HepG2 (cell line): ENCODE measurements around the gene ZMYM3. TPM values are rescaled to one million over a fixed set of nuclear protein-coding genes. Genes with fewer than 3 reads are reported as not detected.

Experiments
- ATAC-seq: fragments of 200-7000 bp; cut with Tn5 transposase; 3 replicates; pipeline ENCODE4 v1.9.1; 2020; ENCODE audit warnings: mild to moderate bottlenecking, moderate library complexity
- BruUV-seq: library from RNA; stranded (reverse); fragments of 400-500 nt; replicated peaks from 2 replicates; lab custom pipeline; 2021; lab: Mats Ljungman, UMichigan
- CTCF ChIA-PET: fragments of 300-600 bp; formaldehyde crosslinking; extraction: SDS; loops from one replicate; lab custom pipeline; 2021; ENCODE audit warnings: low total read pairs, inconsistent platforms, low intra/inter-chr PET ratio; lab: Yijun Ruan, JAX
- POLR2A ChIA-PET: fragments of 350-600 bp; sonication (Branson Sonifier 250); formaldehyde crosslinking; loops from one replicate; lab custom pipeline; 2020; ENCODE audit warnings: antibody characterized with exemption, inconsistent platforms; lab: Yijun Ruan, JAX
- DNase-seq: peaks from one replicate; pipeline ENCODE4 v3.0.0-alpha.2; 2015; ENCODE audit warnings: low spot score
- FAIRE-seq: peaks from 3 replicates; lab custom pipeline; 2011; peaks lifted over from hg19 to GRCh38; lab: Jason Lieb, UNC
- H2AFZ ChIP-seq: one replicate; pipeline ENCODE4 v1.6.1; 2011; ENCODE audit warnings: low read length, inconsistent platforms
- H3K27ac ChIP-seq: fragments of 300-600 bp; 3 replicates; pipeline ENCODE4 v1.8.0; 2011; ENCODE audit warnings: mixed run types, mild to moderate bottlenecking, mixed read lengths, low read length, inconsistent platforms; ENCODE audit not compliant: insufficient read depth; ENCODE audit errors: extremely low read length
- H3K27me3 ChIP-seq, 2 experiments: fragments of 200-600 bp in 1 of 2; 2 replicates in 1 of 2; 3 replicates in 1 of 2; pipeline versions ENCODE4 v1.6.0 to v1.8.0; 2011; ENCODE audit warnings: low read length in 2 of 2, mild to moderate bottlenecking in 2 of 2, moderate library complexity in 2 of 2, inconsistent platforms in 1 of 2; ENCODE audit not compliant: insufficient read depth in 2 of 2, control insufficient read depth in 1 of 2
- H3K36me3 ChIP-seq, 2 experiments: fragments of 200-600 bp in 1 of 2; replicated peaks in 1 of 2; 2 replicates in 1 of 2; 3 replicates in 1 of 2; pipeline versions ENCODE4 v1.5.1 to v1.8.0; 2011; ENCODE audit warnings: low read length in 2 of 2, inconsistent platforms in 1 of 2; ENCODE audit not compliant: insufficient read depth in 2 of 2, control insufficient read depth in 1 of 2
- H3K4me1 ChIP-seq: 2 replicates; pipeline ENCODE4 v1.5.1; 2012; ENCODE audit warnings: low read length, inconsistent platforms; ENCODE audit not compliant: insufficient read depth
- H3K4me2 ChIP-seq: 2 replicates; pipeline ENCODE4 v1.6.0; 2011; ENCODE audit warnings: low read depth, low read length, inconsistent platforms
- H3K4me3 ChIP-seq, 3 experiments: fragments of 200-600 bp in 1 of 3; sonication (generic), shearing (Covaris generic) in 1 of 3; replicated peaks in 1 of 3; 2 replicates each; pipeline ENCODE4 v1.5.1; 2011 to 2016; ENCODE audit warnings: low read length in 3 of 3, inconsistent platforms in 2 of 3, low read depth in 2 of 3, mild to moderate bottlenecking in 2 of 3, control low read depth in 1 of 3, mixed read lengths in 1 of 3; ENCODE audit not compliant: insufficient read depth in 1 of 3
- H3K79me2 ChIP-seq: one replicate; pipeline ENCODE4 v1.6.1; 2011; ENCODE audit warnings: low read length, inconsistent platforms; ENCODE audit not compliant: insufficient read depth
- H3K9ac ChIP-seq: 2 replicates; pipeline ENCODE4 v1.6.0; 2011; ENCODE audit warnings: mild to moderate bottlenecking, low read depth, low read length, inconsistent platforms; ENCODE audit not compliant: insufficient read depth
- H3K9me3 ChIP-seq: 2 replicates; pipeline ENCODE4 v1.5.1; 2012; ENCODE audit warnings: mild to moderate bottlenecking, low read length
- H4K20me1 ChIP-seq: 2 replicates; pipeline ENCODE4 v1.6.0; 2011; ENCODE audit warnings: inconsistent platforms, mild to moderate bottlenecking, low read length, moderate library complexity; ENCODE audit not compliant: insufficient read depth
- ATF6 ChIP-seq: sonication (generic); formaldehyde crosslinking; conservative IDR thresholded peaks from 2 replicates; pipeline ENCODE4 v1.4.0; 2020; ENCODE audit warnings: missing genetic modification reagents
- DMAP1 ChIP-seq: IDR thresholded peaks from 2 replicates; pipeline ENCODE4 v1.6.1; 2016
- ESRRA ChIP-seq: sonication (generic); formaldehyde crosslinking; IDR thresholded peaks from 2 replicates; pipeline ENCODE4 v1.5.1; 2020; ENCODE audit warnings: mild to moderate bottlenecking, low read depth, missing genetic modification reagents
- FOXJ3 ChIP-seq: sonication (generic); formaldehyde crosslinking; IDR thresholded peaks from 2 replicates; pipeline ENCODE4 v1.4.0; 2020; ENCODE audit warnings: missing genetic modification reagents, mild to moderate bottlenecking, borderline replicate concordance
- HCFC1 ChIP-seq: fragments of 150-350 bp; IDR thresholded peaks from 2 replicates; pipeline ENCODE4 v1.6.1; 2014; ENCODE audit warnings: low read depth, low read length
- HNRNPK ChIP-seq: fragments of 200-400 bp; formaldehyde crosslinking; IDR thresholded peaks from 2 replicates; pipeline ENCODE4 v1.6.1; 2018; ENCODE audit warnings: low read length, low read depth, moderate library complexity, mild to moderate bottlenecking; ENCODE audit not compliant: poor library complexity, severe bottlenecking
- POLR2A ChIP-seq, 2 experiments: IDR thresholded peaks; 2 replicates each; pipeline ENCODE4 v1.6.1; 2011; ENCODE audit warnings: low read depth in 2 of 2, low read length in 2 of 2, mild to moderate bottlenecking in 1 of 2, moderate library complexity in 1 of 2; ENCODE audit not compliant: insufficient read depth in 1 of 2
- POLR2AphosphoS5 ChIP-seq: IDR thresholded peaks from 2 replicates; pipeline ENCODE4 v1.6.1; 2012; ENCODE audit warnings: low read depth, low read length
- POLR2G ChIP-seq: fragments of 200-400 bp; formaldehyde crosslinking; IDR thresholded peaks from 2 replicates; pipeline ENCODE4 v1.6.1; 2018; ENCODE audit warnings: mild to moderate bottlenecking, low read depth, low read length, moderate library complexity
- RBM22 ChIP-seq: fragments of 200-400 bp; formaldehyde crosslinking; optimal IDR thresholded peaks from 2 replicates; pipeline ENCODE3; 2017; ENCODE audit warnings: mild to moderate bottlenecking, low read length, moderate library complexity
- RFXAP ChIP-seq: sonication (generic); formaldehyde crosslinking; IDR thresholded peaks from 2 replicates; pipeline ENCODE4 v1.4.0; 2020; ENCODE audit warnings: missing genetic modification reagents, borderline replicate concordance
- SIX4 ChIP-seq: sonication (generic); formaldehyde crosslinking; IDR thresholded peaks from 2 replicates; pipeline ENCODE4 v1.4.0; 2020; ENCODE audit warnings: missing genetic modification reagents
- SMAD3 ChIP-seq: sonication (generic); formaldehyde crosslinking; IDR thresholded peaks from 2 replicates; pipeline ENCODE4 v1.4.0; 2020; ENCODE audit warnings: missing genetic modification reagents
- SNAI1 ChIP-seq: sonication (generic); formaldehyde crosslinking; IDR thresholded peaks from 2 replicates; pipeline ENCODE4 v1.5.0; 2020; ENCODE audit warnings: mild to moderate bottlenecking, missing genetic modification reagents, borderline replicate concordance
- SRF ChIP-seq: IDR thresholded peaks from 2 replicates; pipeline ENCODE4 v1.6.1; 2011; ENCODE audit warnings: mild to moderate bottlenecking, low read depth, low read length, moderate library complexity
- SSRP1 ChIP-seq: IDR thresholded peaks from 2 replicates; pipeline ENCODE4 v1.6.1; 2016; ENCODE audit warnings: control low read depth
- STAG1 ChIP-seq: sonication (generic); formaldehyde crosslinking; IDR thresholded peaks from 2 replicates; pipeline ENCODE4 v1.4.0; 2020; ENCODE audit warnings: missing genetic modification reagents
- ZKSCAN5 ChIP-seq: sonication (generic); formaldehyde crosslinking; IDR thresholded peaks from 2 replicates; pipeline ENCODE4 v1.5.1; 2020; ENCODE audit warnings: mild to moderate bottlenecking, missing genetic modification reagents
- ZMYM2 ChIP-seq: sonication (generic); formaldehyde crosslinking; IDR thresholded peaks from 2 replicates; pipeline ENCODE4 v1.8.0; 2022; ENCODE audit warnings: mild to moderate bottlenecking, missing genetic modification reagents
- ZNF136 ChIP-seq: sonication (generic); formaldehyde crosslinking; IDR thresholded peaks from 2 replicates; pipeline ENCODE4 v1.8.1; 2022; ENCODE audit warnings: low read depth, mild to moderate bottlenecking, moderate library complexity, missing genetic modification reagents
- ZNF460 ChIP-seq: sonication (generic); formaldehyde crosslinking; IDR thresholded peaks from 2 replicates; pipeline ENCODE4 v1.5.1; 2020; ENCODE audit warnings: missing genetic modification reagents, mild to moderate bottlenecking, borderline replicate concordance
- ZNF619 ChIP-seq: sonication (generic); formaldehyde crosslinking; IDR thresholded peaks from 2 replicates; pipeline ENCODE4 v1.4.0; 2020; ENCODE audit warnings: mild to moderate bottlenecking, missing genetic modification reagents
- ZNF850 ChIP-seq: sonication (generic); formaldehyde crosslinking; conservative IDR thresholded peaks from 2 replicates; pipeline ENCODE4 v1.9.0; 2021; ENCODE audit warnings: mild to moderate bottlenecking, missing genetic modification reagents
- WGBS: methylation state at CpG from one replicate; pipeline ENCODE4 v1.1.6; 2017; ENCODE audit warnings: low lambda C conversion rate; 5-methylcytosine and 5-hydroxymethylcytosine counted together
- in situ Hi-C: cut with HindIII; loops from 2 replicates; pipeline ENCODE4 v1.10.0; 2017; ENCODE audit warnings: low pct_unique_long_range_greater_than_20kb; ENCODE audit not compliant: extremely low pct_ligation_motif_present
- intact Hi-C: fragments of 100-400 bp; cut with micrococcal nuclease; formaldehyde crosslinking; loops from one replicate; pipeline ENCODE4 v1.10.0; 2022; ENCODE audit not compliant: unreplicated experiment
- polyA plus RNA-seq, 8 experiments: library from polyadenylated mRNA; depleted of rRNA in 3 of 8; stranded (reverse) in 7 of 8; unstranded in 1 of 8; fragments of >200 nt; fragmentation: Illumina TruSeq in 4 of 8; extraction: Trizol in 4 of 8; gene quantifications; 2 replicates each; pipeline versions ENCODE4 v1.2.1 to v1.2.3, GENCODE V29; 2011 to 2016; ENCODE audit warnings: low read depth in 4 of 8, missing spikeins in 1 of 8, mixed read lengths in 1 of 8; ENCODE audit not compliant: insufficient read depth in 1 of 8
- total RNA-seq, 5 experiments: library from RNA; depleted of rRNA; stranded (reverse); fragments of >200 nt; fragmentation: Illumina TruSeq; extraction: Trizol; gene quantifications; 2 replicates each; pipeline ENCODE4 v1.2.3, GENCODE V29; 2016; ENCODE audit warnings: low read depth in 1 of 5

Gene ZMYM3
- total and polyA plus RNA-seq, 2 of the 13 experiments (the other 11 are each of a cell fraction or from before 2014, with no cell fraction given), result 26.4 to 35.4 TPM

- TF ChIP-seq RFXAP (CRISPR knock-in tag) (0 out of 2 replicates have a peak, but pooled peaks have one; percentile 21), ZNF850 (CRISPR knock-in tag) (no peak), HNRNPK (no peak), POLR2A (IDR thresholded peaks at IDR 0.05; ENCODE audit: insufficient read depth in 1 of 2, low read depth in 2 of 2, low read length in 2 of 2) (0 out of 4 replicates have a peak, but pooled peaks of 1 of the 2 experiments have one; percentile 12), SRF (no peak)
Measured at GRCh38 chrX:71228063-71228642, 25.8 kb downstream of the ZMYM3 start (continued).

GRCh38 chrX:71227370-71228062 is 26.4 kb downstream of the ZMYM3 start:
- Histone ChIP-seq H3K9ac (peak overlapping the region; percentile 82), H3K27me3 (no peaks in the 10 kb centered on the region), H3K27ac (peak overlapping the region; percentile 100), H4K20me1 (no peaks in the 10 kb centered on the region), H3K4me2 (peak overlapping the region; percentile 88), H3K4me3 (peak overlapping the region in 2 of 3 experiments; percentile 19 to 50; a peak in 3 of 6 replicates), H3K79me2 (peaks cover 3% of the 10 kb centered on the region), H3K9me3 (no peaks in the 10 kb centered on the region), H2AFZ (no peak overlapping the region), H3K36me3 (no peaks in the 10 kb centered on the region), H3K4me1 (peaks cover 92% of the 10 kb centered on the region)
- WGBS, result 7% methylated on average over 5 of the region's 5 CpGs
- ChIA-PET POLR2A (interaction anchor here (0.9 to 6.0 kb wide), 13 partner anchors 10 to 305 kb away, joined by 3 to 140 read pairs (median 6); partner anchors contain the start of genes ITGB1BP2, NONO, OGT and TAF1), CTCF (no interaction called here)
- in situ Hi-C loops, result loop anchor here (10.0 kb wide), 1 partner anchor 57 kb away; the partner anchor contains the start of gene NONO
- TSS peak; percentile 96 for BruUV-seq
- DNase-seq, result peak; percentile 76
- ATAC-seq, result peak; percentile 68
- FAIRE-seq, result peak; percentile 43
- intact Hi-C loops, result loop anchor here (5.0 kb wide), 1 partner anchor 55 kb away; the partner anchor contains the start of gene NONO
- TF ChIP-seq SNAI1 (CRISPR knock-in tag) (no peak), ZNF136 (CRISPR knock-in tag) (no peak), DMAP1 (CRISPR knock-in tag) (0 out of 2 replicates have a peak, but pooled peaks have one; percentile 31), STAG1 (CRISPR knock-in tag) (peak; percentile 18; the same call in 1 of the 2 replicates), POLR2AphosphoS5 (peak; percentile 59; the same call in 1 of the 2 replicates), SIX4 (CRISPR knock-in tag) (0 out of 2 replicates have a peak, but pooled peaks have one; percentile 17), ESRRA (CRISPR knock-in tag) (0 out of 2 replicates have a peak, but pooled peaks have one; percentile 17), POLR2G (peak; percentile 70), ATF6 (CRISPR knock-in tag) (no peak), SSRP1 (peak; percentile 25; the same call in 1 of the 2 replicates), ZNF460 (CRISPR knock-in tag) (no peak), ZMYM2 (no peak), FOXJ3 (CRISPR knock-in tag) (no peak), RBM22 (peak; percentile 25), HCFC1 (no peak), ZKSCAN5 (CRISPR knock-in tag) (peak; percentile 80; the same call in 1 of the 2 replicates), SMAD3 (CRISPR knock-in tag) (no peak), ZNF619 (peak; percentile 46; the same call in 1 of the 2 replicates)
